Activated CD8-positive, alpha-beta memory T cell treated with anti-CD3 and anti-CD28 coated beads, Interleukin-2, amount 50 U/mL, for 24 hours (primary cell): ENCODE measurements around the gene RND2.
"Not testable (repeated sequence)": the region's sequence is repeated elsewhere in the genome, so short reads cannot be mapped to it uniquely, and the experiment has no call there.

Source experiments
- DNase-seq: peaks from one replicate; pipeline ENCODE4 v3.0.0-alpha.2; 2020; ENCODE audit errors: extremely low read depth

RND2 gene, protein sequence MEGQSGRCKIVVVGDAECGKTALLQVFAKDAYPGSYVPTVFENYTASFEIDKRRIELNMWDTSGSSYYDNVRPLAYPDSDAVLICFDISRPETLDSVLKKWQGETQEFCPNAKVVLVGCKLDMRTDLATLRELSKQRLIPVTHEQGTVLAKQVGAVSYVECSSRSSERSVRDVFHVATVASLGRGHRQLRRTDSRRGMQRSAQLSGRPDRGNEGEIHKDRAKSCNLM

DNA sequence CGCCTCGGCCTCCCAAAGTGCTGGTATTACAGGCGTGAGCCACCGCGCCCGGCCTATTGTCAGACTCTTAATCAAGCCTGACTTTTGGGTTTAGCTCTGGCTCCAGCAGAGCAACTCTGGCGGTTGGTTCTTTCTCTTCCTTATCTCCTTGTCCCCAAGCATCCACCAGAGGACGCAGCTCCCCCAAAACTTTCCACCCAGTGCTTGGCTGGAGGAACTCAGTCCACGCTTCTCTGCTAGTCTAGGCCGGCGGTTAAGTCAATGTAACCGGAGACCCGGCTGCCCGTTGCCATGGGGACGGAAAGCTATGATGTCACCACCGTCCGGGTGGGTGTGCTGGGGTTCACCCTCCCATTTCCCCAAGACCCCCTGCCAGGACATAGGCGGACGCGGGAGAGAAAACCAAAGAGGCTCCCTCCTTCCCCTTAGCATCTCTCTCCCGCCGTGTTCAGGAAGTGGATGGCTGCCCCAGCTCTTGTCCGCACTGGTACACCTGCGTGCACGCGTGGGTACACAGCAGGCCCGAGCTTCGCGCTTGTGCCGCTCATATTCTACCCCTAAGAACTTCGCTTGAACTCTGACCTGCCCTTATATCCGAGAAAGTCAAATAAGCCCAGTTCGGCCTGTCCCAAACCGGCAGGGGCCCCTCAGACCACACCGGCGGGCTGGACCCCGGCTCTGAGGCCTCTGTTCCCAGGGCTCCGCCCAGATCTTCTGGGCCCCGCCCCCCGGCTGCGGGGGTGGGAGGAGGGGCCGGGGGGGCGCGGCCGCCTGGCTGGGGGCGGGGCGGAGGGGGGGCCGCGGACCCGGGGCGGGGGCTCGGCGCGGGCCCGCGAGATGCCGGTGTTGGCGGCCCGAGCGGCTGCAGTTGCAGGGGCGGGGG is at the start of gene RND2:
Gene RND2 (plus strand): TSS at position 825 of the 883 bp plus-strand sequence. CDS start 117 bp downstream, outside the sequence.
- DNase-seq = peak; percentile 64

- no peak for DNase-seq
Measured at GRCh38 chr17:42975265-42975664, 49.8 kb upstream of the RND2 start.

DNA sequence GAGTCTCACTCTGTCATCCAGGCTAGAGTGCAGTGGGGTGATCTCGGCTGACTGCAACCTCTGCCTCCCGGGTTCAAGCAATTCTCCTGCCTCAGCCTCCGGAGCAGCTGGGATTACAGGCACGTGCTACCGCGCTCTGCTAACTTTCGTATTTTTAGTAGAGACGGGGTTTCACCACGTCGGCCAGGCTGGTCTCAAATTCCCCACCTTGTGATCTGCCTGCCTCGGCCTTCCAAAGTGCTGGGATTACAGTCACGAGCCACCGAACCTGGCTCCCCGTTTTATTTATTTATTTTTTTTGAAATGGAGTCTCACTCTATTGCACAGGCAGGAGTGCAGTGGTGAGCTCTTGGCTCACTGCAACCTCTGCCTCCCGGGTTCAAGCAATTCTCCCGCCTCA is 49.3 kb upstream of the RND2 start:
- DNase-seq = not testable (repeated sequence)

GRCh38 chr17:42979511-42980273 is 45.3 kb upstream of the RND2 start, which contains the start of gene PTGES3L:
Gene PTGES3L, minus strand, starts transcription at chr17:42980080. Its CDS starts 27 bp downstream, at chr17:42980053.
- no peak for DNase-seq

DNA sequence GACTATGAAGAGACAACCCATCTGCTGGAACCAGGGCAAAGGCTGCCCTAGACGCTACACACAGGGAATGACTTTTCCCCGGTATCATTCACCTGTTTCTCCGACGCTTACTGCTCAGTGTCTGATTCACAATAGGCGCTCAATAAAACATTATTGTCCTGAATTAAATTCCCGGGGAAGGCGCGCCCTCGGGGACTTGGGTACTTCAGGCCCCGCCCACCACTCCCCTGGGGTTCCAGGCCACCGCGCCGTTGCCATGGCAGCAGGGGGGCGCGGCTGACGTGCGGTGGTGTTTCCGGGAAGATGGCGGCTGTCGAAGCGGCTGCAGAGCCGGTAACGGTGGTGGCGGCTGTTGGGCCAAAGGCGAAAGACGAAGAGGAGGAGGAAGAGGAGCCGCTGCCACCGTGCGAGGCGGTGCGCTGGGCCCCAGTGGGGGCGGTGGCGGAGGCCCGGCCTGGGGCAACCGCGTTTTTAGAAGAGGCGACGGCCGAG is 44.7 kb upstream of the RND2 start, which contains the start of gene RUNDC1:
Gene RUNDC1 (plus strand): TSS at position 292 of the 492 bp plus-strand sequence. CDS start 12 bp downstream, at position 304.
- DNase-seq = peak; percentile 79

DNA sequence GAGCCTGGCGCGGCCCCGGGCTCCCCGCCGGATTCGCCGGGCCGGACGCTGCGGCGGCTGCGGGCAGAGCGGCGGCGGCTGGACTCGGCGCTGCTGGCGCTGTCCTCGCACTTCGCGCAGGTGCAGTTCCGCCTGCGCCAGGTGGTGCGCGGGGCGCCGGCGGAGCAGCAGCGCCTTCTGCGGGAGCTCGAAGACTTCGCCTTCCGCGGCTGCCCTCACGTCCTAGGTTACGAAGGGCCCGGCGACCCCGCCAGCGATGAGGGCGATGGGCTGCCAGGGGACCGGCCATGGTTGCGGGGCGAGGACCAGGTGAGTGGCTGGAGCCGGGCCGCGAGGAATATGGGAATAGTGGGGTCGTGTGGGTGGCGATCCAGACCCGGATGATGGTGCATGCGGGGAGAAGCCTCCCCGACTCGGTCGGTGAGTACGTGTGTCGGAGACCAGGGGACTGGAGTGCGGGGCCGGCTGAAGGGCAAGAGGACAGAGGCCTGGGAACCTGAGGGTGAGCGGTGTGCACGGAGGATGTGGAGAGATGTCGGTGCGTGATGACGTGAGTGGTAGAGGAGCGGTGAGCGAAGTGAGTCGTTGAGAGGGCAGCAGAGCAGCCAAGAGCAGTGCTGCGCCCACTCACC is 44.1 kb upstream of the RND2 start:
- peak; percentile 56 for DNase-seq

GRCh38 chr17:42982266-42982665 is 42.8 kb upstream of the RND2 start:
- DNase-seq = no peak

- DNase-seq = no peak
Measured at GRCh38 chr17:42985225-42985624, 39.8 kb upstream of the RND2 start.

- DNase-seq = no peak
Measured at GRCh38 chr17:42989141-42989540, 35.9 kb upstream of the RND2 start.

DNA sequence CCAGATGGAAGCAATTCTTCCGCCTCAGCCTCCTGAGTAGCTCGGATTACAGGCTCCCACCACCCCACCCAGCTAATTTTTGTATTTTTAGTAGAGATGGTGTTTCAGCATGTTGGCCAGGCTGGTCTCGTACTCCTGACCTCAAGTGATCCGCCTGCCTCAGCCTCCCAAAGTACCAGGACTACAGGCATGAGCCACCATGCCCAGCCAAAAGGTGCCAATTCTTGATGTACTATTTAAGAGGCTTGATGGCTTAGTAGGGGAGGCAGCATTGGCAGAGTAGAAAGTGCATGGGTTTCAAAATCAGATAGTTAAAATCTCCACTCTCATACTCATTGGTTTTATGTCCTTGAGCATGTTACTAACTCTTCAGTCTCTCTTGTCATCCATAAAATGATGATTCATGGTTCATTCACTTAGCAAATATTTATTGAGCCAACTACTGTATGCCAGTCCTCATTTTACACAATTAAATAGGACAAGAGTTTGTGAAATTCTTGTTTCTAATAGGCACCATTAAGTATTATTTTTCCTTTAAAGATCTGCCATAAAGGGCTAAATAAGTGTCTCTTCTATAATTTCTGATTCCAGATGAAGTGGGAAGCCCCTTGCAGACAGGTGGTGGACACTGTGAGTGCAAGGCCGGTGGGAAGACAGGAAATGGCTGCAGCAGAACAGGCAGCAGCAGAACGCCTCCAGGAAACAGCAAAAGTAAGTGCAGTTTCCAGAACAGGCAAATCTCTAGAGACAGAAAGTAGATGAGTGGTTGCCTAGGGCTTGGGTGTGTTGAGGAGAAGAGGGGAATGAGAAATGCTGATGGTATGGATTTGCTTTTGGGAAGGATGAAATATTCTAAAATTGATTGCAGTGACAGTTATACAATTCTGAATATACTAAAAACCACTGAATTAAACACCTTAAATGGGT is 35.0 kb upstream of the RND2 start:
- DNase-seq = no peak

GRCh38 chr17:42991471-42991870 is 33.6 kb upstream of the RND2 start:
- no peak for DNase-seq

DNA sequence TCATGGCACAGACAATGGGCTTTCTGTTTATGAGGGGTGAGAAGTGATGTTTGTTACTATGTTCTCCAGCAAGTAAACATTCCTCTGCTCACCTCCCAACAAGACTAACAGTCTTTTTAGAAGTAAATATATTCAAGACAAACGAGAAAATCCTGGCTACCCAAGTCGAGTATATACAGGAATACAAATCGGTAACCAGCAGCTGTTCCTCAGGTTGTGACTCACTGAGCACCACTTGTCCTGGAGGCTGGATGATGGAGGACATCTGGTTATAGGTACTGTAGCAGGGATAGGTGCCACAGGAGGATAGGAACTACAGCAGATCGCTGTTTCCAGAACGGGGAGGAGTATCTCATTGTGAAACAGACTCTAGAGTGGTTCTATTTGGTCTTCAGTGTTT is 32.2 kb upstream of the RND2 start:
- DNase-seq = no peak

- not testable (repeated sequence) for DNase-seq
Measured at GRCh38 chr17:42993913-42994312, 31.1 kb upstream of the RND2 start.

DNA sequence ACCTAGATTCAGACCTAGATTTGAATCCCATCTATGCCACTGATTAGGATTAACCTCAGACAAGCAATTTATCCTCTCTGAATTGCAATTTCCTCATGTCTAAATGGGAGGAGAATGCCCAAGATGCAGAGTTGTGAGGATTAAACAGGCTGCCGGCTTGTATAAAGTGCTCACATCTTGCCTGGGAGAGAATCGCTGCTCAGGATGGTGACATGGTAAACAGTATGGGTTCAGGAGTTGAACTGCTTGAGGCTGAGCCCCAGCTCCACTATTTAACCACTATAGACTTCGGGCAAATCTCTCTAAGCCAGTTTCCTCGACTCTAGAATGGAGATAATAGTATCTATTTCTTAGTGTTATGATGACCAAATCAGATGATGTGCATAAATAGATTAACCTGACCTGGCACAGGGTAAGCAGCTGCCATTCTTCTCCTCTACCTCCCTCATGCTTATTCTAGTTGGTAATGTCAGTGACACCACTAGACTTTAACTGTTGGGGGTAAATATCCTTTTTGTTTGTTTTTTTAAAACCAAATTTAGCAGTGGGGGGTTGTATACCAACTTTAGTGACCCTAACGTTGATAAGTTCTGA is 27.5 kb upstream of the RND2 start:
- DNase-seq = no peak

GRCh38 chr17:42997984-42998938 is 26.8 kb upstream of the RND2 start, which contains the start of gene RPL27:
Gene RPL27, plus strand, starts transcription at chr17:42998419. Its CDS starts 332 bp downstream, at chr17:42998751.
- peak; percentile 96 for DNase-seq

DNA sequence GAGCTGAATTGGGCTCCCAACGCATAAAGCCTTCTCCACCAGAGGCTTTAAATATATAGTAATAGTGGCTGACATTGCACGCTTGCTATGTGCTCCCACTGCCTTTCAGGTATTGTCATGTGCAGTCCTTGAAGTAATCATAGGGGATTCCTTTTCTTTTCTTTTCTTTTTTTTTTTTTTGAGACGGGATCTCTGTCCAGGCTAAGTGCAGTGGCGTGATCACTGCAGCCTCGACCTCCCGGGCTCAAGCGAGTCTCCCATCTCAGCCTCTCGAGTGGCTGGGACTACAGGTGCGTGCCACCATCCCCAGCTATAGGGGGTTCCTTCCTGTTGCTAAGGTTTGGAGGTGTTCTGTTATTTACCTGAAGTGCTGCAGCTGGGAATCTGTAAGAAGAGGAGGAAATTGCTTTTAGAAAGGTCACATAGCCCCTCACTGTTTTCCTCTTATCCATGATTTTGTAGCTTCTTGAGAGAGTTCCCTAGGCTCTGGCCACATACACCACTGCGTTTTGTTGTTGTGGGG is 26.0 kb upstream of the RND2 start:
- DNase-seq = no peak

DNA sequence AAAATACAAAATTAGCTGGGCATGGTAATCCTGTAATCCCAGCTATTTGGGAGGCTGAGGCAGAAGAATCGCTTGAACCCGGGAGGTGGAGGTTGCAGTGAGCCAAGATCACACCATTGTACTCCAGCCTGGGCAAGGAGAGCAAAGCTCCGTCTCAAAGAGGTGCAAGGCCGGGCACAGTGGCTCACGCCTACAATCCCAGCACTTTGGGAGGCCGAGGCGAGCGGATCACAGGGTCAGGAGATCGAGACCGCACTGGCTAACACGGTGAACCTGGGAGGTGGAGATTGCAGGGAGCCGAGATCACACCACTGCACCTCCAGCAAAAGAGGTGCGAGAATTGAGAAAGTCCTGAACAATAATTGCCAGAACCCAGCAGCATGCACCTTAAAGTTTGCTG is 24.1 kb upstream of the RND2 start:
- not testable (repeated sequence) for DNase-seq

DNA sequence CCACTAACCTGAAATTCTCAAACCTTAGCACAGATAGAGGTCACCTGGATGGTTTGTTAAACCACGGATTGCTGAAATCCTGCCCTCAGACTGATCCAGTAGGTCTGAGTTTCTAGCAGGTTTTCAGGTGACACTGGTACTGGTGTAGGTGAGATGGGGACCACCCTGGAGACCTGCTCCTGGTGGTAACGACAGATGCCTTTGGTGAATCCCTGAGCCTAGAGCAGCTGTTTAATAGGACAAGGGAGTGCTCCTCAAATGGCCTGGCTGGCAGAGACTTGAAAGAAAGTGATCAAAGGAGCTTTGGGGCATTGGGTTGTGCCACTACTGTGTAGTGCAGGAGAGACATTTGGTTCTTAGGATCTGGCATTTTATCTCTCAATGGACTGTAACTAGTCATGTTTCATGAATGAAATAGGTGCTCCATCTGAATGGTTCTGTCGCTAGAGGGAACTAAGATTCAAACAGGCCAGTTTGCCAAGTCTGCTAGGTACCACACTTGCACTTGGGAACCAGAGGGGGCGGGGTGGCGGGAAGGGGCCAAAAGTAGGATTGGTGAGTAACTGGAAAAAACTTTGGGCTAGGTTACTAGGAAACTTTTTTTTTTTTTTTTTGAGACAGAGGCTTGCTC is 21.4 kb upstream of the RND2 start:
- DNase-seq = no peak
